ENCODE data around the gene NDUFS7.

GRCh38 chr19:1343041-1343440, 40.7 kb upstream of the NDUFS7 start:
- TF ChIP-seq POLR2A (IDR thresholded peaks at IDR 0.05; ENCODE audit: low read depth, low read length) (no peak), POLR2AphosphoS5 (IDR thresholded peaks at IDR 0.05; ENCODE audit: low read depth, low read length) (no peak)
